ENCODE results near the gene C9orf43. TPM values are rescaled to one million over a fixed set of nuclear protein-coding genes. Genes with fewer than 3 reads are reported as not detected.
"Not testable (repeated sequence)": the region's sequence is repeated elsewhere in the genome, so short reads cannot be mapped to it uniquely, and the experiment has no call there.

C9orf43 gene
- total and polyA plus RNA-seq, 7 experiments from 2014 or later, result 0.41 to 0.97 (median 0.61) TPM

DNA sequence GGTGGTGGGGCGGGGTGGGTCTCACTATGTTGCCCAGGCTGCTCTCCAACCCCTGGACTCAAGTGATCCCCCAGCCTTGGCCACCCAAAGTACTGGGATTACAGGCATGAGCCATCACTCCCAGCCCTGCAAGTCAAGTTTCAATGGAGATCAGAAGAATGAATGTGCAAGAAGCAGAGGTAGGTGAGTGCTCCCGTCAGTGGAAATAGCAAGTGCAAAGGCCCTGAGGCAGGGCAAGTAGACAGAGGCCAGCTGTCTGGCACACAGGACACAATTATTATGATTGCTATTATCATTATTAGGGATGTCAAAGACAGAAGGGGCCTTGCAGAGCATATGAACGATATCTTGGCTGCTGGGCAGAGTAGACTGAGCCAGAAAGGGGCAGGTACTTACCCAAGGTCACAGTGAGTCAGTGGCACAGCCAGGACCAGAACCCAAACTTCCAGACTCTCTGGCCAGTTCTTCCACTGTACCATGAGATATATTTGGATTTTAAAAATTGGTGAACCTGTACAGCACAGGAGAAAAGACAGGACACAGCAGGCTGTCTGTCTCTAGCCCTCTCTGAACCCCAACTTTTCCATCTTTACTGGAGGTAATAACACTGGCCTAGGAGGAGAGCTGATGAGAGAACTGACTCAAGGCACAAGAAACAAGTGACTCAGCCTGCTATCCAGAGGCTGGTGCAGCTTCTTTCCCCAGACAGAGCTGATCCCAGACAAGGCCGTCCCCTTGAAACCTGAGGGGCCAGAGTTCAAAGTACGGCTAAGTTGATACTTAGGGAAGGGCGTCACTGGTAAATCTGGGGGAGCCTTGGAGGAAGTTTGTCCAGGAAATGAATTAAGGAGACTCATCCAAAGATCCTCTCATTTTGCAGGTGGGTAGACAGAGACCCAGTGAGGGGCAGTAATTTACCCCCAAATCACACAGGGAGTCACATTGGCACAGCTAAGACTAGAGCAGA, 35.2 kb upstream of the C9orf43 start:
- Histone ChIP-seq H3K9me3 (ENCODE audit: control insufficient read depth in 2 of 3, low read length in 3 of 3) (no peaks in the 10 kb centered on the region), H3K36me3 (ENCODE audit: control insufficient read depth in 2 of 3, insufficient read depth in 3 of 3, low read length in 3 of 3) (peaks cover 0 to 26% (median 0%) of the 10 kb centered on the region in 3 experiments), H3K27ac (ENCODE audit: low read depth, low read length) (peak overlapping the region; percentile 52), H3K4me1 (ENCODE audit: control insufficient read depth in 2 of 2, insufficient read depth in 2 of 2, low read length in 2 of 2) (peaks cover 0 to 7% of the 10 kb centered on the region in 2 donors), H3K27me3 (ENCODE audit: control insufficient read depth in 2 of 2, insufficient read depth in 2 of 2, low read length in 2 of 2) (no peaks in the 10 kb centered on the region), H3K4me3 (ENCODE audit: low read length) (no peak overlapping the region)
- Mint-ChIP-seq H3K4me3 (peak overlapping the region; percentile 82 to 97 (median 87)), H3K27ac (peak overlapping the region; percentile 66 to 87 (median 83)), H3K36me3 (peaks cover 0 to 10% (median 3%) of the 10 kb centered on the region in 5 donors), H3K4me1 (peaks cover 12 to 16% (median 16%) of the 10 kb centered on the region in 7 donors), H3K9me3 (no peaks in the 10 kb centered on the region), H3K27me3 (peaks cover 0 to 3% (median 0%) of the 10 kb centered on the region in 5 donors)
- CTCF ChIA-PET, result no interaction called here
- ATAC-seq, result no peak
- no peak for DNase-seq
- intact Hi-C loops (cut with micrococcal nuclease), result loop anchor here (1.0 to 5.0 kb wide), 7 partner anchors 24 to 1212 kb away; partner anchors contain the start of genes ATP6V1G1 (in 1 of the 2), BSPRY (in 1 of the 2), CDC26 (in 1 of the 2) and PRPF4 (in 1 of the 2)
- POLR2A ChIA-PET, result interaction anchor here (0.6 to 1.5 kb wide), 4 partner anchors 26 to 35 kb away, joined by 3 to 8 read pairs (median 4); partner anchors contain the start of genes ALAD, BSPRY and WDR31

DNA sequence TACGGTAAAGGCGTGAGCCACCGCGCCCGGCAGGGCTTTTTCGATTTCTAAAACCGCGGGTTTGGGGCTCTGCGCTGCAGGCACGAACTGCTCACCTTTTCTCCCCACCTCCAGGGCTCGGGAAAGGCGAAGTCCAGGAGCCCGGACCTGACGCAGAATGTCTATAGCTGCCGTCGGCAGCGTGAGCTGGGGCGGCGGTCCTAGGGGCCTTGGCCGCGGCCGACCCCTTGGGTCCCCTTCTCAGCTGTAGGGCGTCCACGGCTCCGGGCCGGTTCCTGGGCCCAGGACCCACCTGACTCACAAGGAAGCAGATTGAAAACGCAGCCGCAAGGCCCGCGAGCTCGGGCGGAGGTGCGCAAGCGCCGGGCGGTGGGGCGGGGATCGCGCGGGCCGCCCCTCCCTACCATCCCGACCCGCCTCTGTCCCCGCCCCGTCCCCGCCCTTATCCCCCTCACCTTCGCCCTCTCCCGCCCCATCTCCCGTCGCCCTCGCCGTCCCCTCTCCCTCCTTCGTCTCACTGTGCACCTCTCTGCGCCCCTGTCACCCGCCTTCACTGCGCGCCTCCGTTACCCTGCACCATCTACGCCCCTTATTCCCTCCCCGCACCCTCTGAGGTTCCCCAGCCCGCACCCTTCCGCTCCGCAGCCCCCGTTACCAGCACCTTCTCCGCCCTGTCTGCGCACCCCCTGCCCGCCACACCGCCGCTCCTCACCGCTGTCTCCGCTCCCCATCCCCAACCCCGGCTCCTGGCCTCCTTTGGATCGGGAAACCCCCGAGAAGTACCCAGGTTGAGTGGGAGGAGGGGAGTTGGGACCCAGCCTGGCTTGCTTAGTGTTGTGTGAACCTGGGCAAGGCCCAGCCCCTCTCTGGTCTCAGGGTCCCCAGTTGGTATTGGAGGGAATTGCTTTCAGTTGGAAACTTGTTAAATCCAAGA, 33.6 kb upstream of the C9orf43 start, which contains the start of gene HDHD3:
Gene HDHD3 (minus strand): TSS at position 353 of the 934 bp plus-strand sequence. CDS start 2,632 bp downstream, outside the sequence.
- peaks cover 0 to 10% (median 3%) of the 10 kb centered on the region in 5 donors for H3K36me3 Mint-ChIP-seq

DNA sequence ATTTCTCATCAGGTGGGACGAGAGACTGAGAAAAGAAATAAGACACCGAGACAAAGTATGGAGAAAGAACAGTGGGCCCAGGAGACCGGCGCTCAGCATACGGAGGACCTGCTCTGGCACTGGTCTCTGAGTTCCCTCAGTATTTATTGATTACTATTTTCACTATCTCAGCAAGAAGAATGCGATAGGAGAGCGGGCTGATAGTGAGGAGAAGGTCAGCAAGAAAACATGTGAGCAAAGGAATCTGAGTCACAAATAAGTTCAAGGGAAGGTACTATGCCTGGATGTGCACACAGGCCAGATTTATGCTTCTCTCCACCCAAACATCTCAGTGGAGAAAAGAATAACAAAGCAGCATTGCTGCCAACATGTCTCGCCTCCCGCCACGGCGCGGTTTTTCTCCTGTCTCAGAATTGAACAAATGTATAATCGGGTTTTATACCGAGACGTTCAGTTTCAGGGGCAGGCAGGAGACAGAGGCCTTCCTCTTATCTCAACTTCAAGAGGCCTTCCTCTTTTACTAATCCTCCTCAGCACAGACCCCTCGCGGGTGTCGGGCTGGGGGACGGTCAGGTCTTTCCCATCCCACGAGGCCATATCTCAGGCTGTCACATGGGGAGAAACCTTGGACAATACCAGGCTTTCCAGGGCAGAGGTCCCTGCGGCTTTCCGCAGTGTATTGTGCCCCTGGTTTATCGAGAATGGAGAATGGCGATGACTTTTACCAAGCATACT, 31.3 kb upstream of the C9orf43 start:
- H3K9me3 Mint-ChIP-seq; H3K27me3 ChIP-seq (ENCODE audit: control insufficient read depth in 2 of 2, insufficient read depth in 2 of 2, low read length in 2 of 2); H3K4me3 ChIP-seq (ENCODE audit: low read length); DNase-seq; H3K9me3 ChIP-seq (ENCODE audit: control insufficient read depth in 2 of 3, low read length in 3 of 3); H3K36me3 ChIP-seq (ENCODE audit: control insufficient read depth in 2 of 3, insufficient read depth in 3 of 3, low read length in 3 of 3); POLR2A ChIA-PET; H3K36me3 Mint-ChIP-seq; H3K4me1 ChIP-seq (ENCODE audit: control insufficient read depth in 2 of 2, insufficient read depth in 2 of 2, low read length in 2 of 2); ATAC-seq; H3K27me3 Mint-ChIP-seq; H3K27ac ChIP-seq (ENCODE audit: low read depth, low read length); CTCF ChIA-PET: not testable (repeated sequence)
- H3K27ac Mint-ChIP-seq, result peak overlapping the region in 2 of 9 donors; percentile 6 to 39
- intact Hi-C loops (cut with micrococcal nuclease), result loop anchor here in 1 of 2 donors (5.0 kb wide), 1 partner anchor 1208 kb away; the partner anchor contains the start of gene ATP6V1G1
- peaks cover 10 to 17% (median 16%) of the 10 kb centered on the region in 7 donors for H3K4me1 Mint-ChIP-seq
- H3K4me3 Mint-ChIP-seq, result peak overlapping the region in 1 of 10 donors; percentile 32

More for the DNA sequence above, 33.6 kb upstream of the C9orf43 start, which contains the start of gene HDHD3:
- intact Hi-C loops (cut with micrococcal nuclease), result loop anchor here (1.0 to 5.0 kb wide), 12 partner anchors 24 to 1210 kb away; partner anchors contain the start of genes ALAD (in 2 of the 2), C9orf43 (in 2 of the 2), CDC26 (in 2 of the 2) and POLE3 (in 2 of the 2)
- DNase-seq, result peak; percentile 70 to 84 (median 81)
- ATAC-seq, result peak; percentile 96
- Mint-ChIP-seq H3K4me1 (peaks cover 14 to 17% (median 16%) of the 10 kb centered on the region in 7 donors), H3K9me3 (no peaks in the 10 kb centered on the region), H3K27ac (peak within 1 kb of the TSS; percentile 68 to 97 (median 85)), H3K4me3 (peak within 1 kb of the TSS; percentile 82 to 98 (median 90)), H3K27me3 (peaks cover 0 to 3% (median 0%) of the 10 kb centered on the region in 5 donors)
- Histone ChIP-seq H3K4me3 (ENCODE audit: low read length) (peak within 1 kb of the TSS; percentile 81), H3K27ac (ENCODE audit: low read depth, low read length) (peak within 1 kb of the TSS; percentile 94), H3K36me3 (ENCODE audit: control insufficient read depth in 2 of 3, insufficient read depth in 3 of 3, low read length in 3 of 3) (peaks cover 0 to 26% (median 0%) of the 10 kb centered on the region in 3 experiments), H3K9me3 (ENCODE audit: control insufficient read depth in 2 of 3, low read length in 3 of 3) (no peaks in the 10 kb centered on the region), H3K4me1 (ENCODE audit: control insufficient read depth in 2 of 2, insufficient read depth in 2 of 2, low read length in 2 of 2) (peaks cover 0 to 7% of the 10 kb centered on the region in 2 donors), H3K27me3 (ENCODE audit: control insufficient read depth in 2 of 2, insufficient read depth in 2 of 2, low read length in 2 of 2) (no peaks in the 10 kb centered on the region)
- ChIA-PET POLR2A (interaction anchor here (0.6 to 1.4 kb wide), 9 partner anchors 10 to 1551 kb away, joined by 3 to 13 read pairs (median 4); partner anchors contain the start of genes ALAD, C9orf43, POLE3 and WDR31), CTCF (no interaction called here)

DNA sequence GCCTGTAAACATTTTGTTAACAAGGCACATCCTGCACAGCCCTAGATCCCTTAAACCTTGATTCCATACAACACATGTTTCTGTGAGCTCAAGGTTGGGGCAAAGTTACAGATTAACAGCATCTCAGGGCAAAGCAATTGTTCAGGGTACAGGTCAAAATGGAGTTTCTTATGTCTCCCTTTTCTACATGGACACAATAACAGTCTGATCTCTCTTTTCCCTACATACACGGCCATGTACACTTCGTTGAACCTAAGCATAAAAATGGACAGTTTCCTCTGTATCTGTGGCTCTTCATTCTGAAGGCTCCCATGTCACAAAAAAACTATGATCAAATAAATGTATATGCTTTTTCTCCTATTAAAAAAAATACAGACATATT, 30.7 kb upstream of the C9orf43 start:
- Mint-ChIP-seq H3K4me1 (peaks cover 9 to 17% (median 11%) of the 10 kb centered on the region in 7 donors), H3K27ac (peak overlapping the region in 3 of 9 donors; percentile 1 to 42 (median 3))
- H3K9me3 Mint-ChIP-seq; H3K9me3 ChIP-seq (ENCODE audit: control insufficient read depth in 2 of 3, low read length in 3 of 3); H3K36me3 Mint-ChIP-seq; H3K27me3 Mint-ChIP-seq; H3K27ac ChIP-seq (ENCODE audit: low read depth, low read length); H3K4me3 Mint-ChIP-seq; POLR2A ChIA-PET; H3K4me3 ChIP-seq (ENCODE audit: low read length); H3K4me1 ChIP-seq (ENCODE audit: control insufficient read depth in 2 of 2, insufficient read depth in 2 of 2, low read length in 2 of 2); DNase-seq; H3K27me3 ChIP-seq (ENCODE audit: control insufficient read depth in 2 of 2, insufficient read depth in 2 of 2, low read length in 2 of 2); ATAC-seq; CTCF ChIA-PET; H3K36me3 ChIP-seq (ENCODE audit: control insufficient read depth in 2 of 3, insufficient read depth in 3 of 3, low read length in 3 of 3): not testable (repeated sequence)
- intact Hi-C loops (cut with micrococcal nuclease), result loop anchor here in 1 of 2 donors (5.0 kb wide), 1 partner anchor 1207 kb away; the partner anchor contains the start of gene ATP6V1G1

DNA sequence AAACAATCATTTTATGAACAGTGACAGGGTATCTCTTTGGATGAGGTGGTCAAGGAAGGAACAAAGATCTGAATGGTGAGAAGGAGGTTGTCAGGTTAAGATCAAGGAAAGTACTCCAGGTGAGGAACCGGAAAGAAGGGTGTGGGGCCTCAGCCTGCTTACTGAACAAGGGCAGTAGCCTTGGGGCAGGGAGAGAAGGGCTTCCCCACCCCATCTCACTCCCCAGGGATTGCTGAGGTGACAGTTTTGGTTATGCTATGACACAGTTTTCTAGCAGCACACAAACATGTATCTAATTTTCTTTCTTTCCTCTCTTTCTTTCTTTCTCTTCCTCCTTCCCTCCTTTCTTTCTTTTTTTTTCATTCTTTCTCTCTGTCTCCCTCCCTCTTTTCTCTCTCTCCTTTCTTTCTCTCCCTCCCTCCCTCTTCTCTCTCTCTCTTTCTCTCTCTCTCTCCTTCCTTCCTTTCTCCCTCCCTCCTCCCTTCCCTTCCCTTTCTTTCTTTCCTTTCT, 29.6 kb upstream of the C9orf43 start:
- H3K4me1 Mint-ChIP-seq, result peaks cover 0 to 8% (median 0%) of the 10 kb centered on the region in 7 donors
- no peaks in the 10 kb centered on the region for H3K9me3 Mint-ChIP-seq
- Histone ChIP-seq H3K27ac (ENCODE audit: low read depth, low read length) (no peak overlapping the region), H3K36me3 (ENCODE audit: control insufficient read depth in 2 of 3, insufficient read depth in 3 of 3, low read length in 3 of 3) (no peaks in the 10 kb centered on the region), H3K4me1 (ENCODE audit: control insufficient read depth in 2 of 2, insufficient read depth in 2 of 2, low read length in 2 of 2) (peaks cover 0 to 1% of the 10 kb centered on the region in 2 donors), H3K4me3 (ENCODE audit: low read length) (no peak overlapping the region), H3K27me3 (ENCODE audit: control insufficient read depth in 2 of 2, insufficient read depth in 2 of 2, low read length in 2 of 2) (no peaks in the 10 kb centered on the region), H3K9me3 (ENCODE audit: control insufficient read depth in 2 of 3, low read length in 3 of 3) (no peaks in the 10 kb centered on the region)
- intact Hi-C loops (cut with micrococcal nuclease), result no loop called here
- peaks cover 0 to 9% (median 2%) of the 10 kb centered on the region in 5 donors for H3K36me3 Mint-ChIP-seq
- no peak for ATAC-seq
- POLR2A ChIA-PET, result no interaction called here
- DNase-seq, result no peak
- CTCF ChIA-PET, result no interaction called here
- no peak overlapping the region for H3K4me3 Mint-ChIP-seq
- peaks cover 0 to 3% (median 0%) of the 10 kb centered on the region in 5 donors for H3K27me3 Mint-ChIP-seq
- peak overlapping the region in 3 of 9 donors; percentile 3 to 23 (median 21) for H3K27ac Mint-ChIP-seq
